ENCODE measurements around the gene OBSCN.

Gene OBSCN

DNA sequence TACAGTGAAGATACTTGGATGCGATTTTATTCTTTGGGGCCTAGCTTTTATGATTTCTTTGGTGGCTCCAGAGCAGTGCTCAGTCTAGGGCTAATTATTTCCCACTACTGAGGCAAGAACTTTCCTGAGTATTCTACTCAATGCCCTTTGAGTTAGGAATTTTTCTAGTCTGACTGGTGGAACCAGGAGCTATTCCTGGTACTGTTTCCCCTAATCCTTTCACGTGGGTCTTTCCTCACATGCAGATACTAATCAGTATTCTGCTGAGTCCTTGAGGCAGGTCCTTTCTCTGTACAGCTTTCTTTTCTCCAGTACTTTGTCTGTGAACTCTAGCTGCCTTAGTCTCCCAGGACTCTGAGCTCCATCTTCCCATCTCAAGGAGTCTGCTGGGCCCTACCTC lies 122.0 kb downstream of the OBSCN start:
- DNase-seq = no peak

DNA sequence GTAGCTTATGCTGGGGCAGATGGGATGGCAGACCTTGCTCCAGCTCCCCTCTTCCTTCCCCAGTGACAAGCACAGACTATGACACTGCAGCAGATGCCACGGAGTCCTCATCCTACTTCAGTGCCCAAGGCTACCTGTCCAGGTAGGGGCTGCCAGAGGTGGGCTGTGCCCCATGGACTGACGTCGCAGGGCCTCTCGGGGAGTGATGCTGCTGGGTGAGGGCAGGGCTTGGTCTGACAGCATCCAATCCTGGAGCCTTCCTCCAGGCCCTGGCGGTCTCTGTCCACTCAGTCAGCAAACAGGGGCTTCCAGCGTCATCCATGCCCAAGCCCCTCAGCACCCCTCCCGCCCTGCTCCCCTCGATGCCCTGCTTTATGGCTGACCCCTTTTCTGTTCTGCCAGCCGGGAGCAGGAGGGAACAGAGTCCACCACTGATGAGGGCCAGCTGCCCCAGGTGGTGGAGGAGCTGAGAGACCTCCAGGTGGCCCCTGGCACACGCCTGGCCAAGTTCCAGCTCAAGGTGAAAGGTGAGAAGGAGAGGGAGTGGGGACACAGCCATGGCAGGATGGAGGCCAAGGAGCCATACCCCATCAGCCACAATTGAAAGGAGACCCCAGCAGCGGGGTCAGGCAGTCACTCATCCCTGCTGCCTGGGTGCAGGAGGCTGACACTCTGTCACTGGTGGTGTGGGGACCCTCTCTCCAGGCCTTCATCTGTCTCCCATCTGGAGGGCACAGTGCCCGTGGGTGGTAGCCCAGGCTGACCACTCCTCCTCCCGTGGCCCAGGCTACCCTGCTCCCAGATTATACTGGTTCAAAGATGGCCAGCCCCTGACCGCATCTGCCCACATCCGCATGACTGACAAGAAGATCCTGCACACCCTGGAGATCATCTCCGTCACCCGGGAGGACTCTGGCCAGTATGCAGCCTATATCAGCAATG lies 125.2 kb downstream of the OBSCN start:
- DNase-seq = peak; percentile 26

DNA sequence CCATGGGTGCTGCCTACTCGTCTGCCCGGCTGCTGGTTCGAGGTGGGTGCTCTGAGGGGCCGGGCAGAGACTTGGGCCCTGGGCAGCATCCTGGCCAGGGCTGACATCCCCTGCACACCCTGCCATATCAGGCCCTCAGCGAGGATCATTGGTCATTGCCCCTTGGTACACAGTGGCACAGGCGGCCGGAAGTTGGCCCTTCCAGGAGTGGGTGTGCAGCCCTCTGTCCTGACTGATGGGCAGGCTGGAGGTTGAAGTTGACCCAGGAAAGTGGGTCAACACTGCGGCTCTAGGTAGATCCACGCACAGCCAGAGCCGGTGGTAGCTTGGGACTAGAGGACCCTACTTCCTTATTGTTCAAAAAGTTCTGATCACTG lies 125.9 kb downstream of the OBSCN start:
- DNase-seq = no peak

DNA sequence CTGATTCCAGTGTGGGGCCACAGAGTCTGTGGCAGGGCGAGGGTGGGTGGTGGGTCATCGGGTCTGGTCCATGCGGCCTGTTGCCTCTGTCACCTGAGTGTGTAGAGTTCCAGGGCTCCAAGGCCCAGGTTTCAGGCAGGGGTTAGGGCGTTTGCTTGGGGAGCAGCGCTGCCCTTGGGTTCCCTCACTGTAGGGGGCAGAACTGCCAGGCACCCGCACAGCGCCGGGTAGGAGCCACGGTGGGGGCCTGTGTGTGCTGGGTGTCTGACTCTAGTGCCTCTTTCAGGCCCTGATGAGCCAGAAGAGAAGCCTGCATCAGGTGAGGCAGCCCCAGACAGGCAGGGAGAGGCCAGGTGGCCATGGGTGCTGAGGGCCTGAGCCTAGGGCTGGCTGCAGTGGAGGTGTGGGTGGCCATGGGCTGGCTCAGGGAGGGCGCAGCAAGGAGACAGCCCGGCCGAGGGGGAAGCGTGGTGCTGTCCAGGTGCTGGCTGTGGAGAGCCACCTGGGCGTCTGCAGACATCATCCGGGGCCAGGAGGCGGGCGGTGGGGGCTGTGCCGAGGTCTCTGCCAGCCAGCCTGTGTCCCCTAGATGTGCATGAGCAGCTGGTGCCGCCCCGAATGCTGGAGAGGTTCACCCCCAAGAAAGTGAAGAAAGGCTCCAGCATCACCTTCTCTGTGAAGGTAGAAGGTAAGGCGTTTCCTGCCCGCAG lies 126.5 kb downstream of the OBSCN start:
- peak; percentile 7 for DNase-seq

DNA sequence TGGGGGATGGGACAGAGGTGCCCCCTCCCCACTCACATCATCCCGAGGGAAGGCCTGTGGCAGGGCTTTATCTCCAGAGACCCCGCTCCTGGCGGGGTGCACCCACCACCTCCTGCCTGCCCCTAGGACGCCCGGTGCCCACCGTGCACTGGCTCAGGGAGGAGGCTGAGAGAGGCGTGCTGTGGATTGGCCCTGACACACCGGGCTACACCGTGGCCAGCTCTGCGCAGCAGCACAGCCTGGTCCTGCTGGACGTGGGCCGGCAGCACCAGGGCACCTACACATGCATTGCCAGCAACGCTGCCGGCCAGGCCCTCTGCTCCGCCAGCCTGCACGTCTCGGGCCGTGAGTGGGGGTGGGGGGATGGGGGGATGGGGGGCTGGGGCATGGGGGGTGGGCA lies 127.1 kb downstream of the OBSCN start:
- DNase-seq = peak; percentile 13

DNA sequence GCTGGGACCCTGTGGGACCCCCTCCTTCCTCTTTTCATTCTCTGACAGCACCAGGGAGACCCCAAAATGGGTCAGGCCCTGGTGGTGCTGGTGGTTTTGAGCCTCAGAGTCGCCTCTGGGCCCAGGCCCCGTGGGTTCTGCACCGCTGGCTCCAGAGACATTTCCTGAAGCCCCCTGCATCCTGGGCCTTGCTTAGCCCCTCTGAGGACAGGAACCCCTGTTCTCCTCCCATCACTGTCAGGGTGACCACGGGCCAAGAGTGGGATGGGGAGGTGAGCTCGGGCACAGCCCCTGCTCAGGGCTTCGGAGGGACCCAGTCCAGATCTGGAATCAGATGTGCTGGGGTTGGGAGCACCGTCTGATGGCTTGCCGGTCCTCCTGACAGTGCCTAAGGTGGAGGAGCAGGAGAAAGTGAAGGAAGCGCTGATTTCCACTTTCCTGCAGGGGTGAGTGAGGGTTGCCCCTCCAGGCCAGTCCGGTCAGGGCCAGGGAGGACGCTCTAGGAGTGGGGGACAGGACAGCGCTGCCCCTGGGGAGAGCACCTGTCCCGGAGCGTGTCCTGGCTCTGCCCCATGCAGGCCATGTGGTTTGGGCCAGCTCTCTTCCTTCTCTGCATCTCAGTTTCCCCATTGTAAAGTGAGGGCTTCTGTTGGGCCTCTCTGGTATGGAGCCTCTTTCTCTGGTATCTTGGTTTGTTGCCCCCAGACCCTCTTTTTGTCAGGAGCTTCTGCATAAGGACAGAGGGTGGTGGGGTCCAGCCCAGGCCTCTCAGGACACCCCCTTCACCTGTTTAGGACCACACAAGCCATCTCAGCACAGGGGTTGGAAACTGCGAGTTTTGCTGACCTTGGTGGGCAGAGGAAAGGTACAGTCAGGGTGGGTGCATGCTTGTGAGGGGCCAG lies 127.8 kb downstream of the OBSCN start:
- peak; percentile 17 for DNase-seq

DNA sequence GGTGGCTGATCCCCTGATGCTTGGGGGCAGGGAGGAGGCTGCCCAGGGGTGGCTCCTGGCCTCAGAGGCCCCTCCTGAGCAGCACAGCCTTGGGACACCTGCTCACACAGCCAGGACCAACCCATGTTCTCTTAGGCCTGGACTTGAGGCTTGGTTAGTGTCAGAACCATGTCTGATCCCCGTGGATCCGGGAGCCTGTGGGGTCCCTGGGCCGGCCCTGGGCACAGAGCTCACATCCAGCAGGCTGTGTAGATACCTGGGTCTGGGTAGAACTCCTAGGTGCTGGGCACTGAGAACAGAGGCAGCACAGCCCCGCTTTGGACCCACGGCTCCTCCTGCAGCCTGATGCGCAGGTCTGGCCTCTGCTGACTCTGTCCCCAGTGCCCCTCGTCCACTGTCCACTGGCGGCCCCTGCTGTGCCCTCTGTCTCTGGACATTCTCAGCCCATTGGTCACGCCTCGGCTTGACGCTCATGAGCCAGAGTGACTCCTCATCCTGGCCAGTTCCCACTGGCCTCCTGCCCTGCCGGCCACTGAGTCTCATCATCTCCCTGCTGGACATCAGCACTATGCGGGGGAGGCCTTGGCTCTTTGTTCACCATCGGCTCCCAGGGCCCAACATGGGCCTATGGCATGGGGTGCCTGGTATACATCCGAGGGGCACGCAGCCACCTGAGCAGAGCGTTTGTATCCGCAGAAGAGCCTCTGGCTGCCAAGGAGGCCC lies 128.6 kb downstream of the OBSCN start:
- peak; percentile 19 for DNase-seq

DNA sequence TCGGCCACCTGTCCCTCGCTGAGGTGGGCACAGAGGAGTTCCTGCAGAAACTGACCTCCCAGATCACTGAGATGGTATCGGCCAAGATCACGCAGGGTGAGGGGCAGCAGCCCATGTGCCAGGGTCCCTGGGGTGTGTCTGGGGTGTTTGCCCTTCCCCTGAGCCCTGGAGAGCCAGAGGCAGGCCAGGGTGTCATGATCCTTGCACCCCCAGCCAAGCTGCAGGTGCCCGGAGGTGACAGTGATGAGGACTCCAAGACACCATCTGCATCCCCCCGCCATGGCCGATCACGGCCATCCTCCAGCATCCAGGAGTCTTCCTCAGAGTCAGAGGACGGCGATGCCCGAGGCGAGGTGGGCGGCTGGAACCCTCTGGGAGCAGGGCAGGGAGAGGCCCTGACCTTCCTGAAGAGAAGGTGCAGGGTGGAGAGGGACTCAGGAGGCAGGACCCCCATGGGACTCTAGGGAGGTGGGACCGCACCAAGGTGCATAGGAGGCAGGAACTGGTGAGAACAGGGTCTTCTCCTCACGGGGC lies 129.3 kb downstream of the OBSCN start:
- DNase-seq = peak; percentile 26

DNA sequence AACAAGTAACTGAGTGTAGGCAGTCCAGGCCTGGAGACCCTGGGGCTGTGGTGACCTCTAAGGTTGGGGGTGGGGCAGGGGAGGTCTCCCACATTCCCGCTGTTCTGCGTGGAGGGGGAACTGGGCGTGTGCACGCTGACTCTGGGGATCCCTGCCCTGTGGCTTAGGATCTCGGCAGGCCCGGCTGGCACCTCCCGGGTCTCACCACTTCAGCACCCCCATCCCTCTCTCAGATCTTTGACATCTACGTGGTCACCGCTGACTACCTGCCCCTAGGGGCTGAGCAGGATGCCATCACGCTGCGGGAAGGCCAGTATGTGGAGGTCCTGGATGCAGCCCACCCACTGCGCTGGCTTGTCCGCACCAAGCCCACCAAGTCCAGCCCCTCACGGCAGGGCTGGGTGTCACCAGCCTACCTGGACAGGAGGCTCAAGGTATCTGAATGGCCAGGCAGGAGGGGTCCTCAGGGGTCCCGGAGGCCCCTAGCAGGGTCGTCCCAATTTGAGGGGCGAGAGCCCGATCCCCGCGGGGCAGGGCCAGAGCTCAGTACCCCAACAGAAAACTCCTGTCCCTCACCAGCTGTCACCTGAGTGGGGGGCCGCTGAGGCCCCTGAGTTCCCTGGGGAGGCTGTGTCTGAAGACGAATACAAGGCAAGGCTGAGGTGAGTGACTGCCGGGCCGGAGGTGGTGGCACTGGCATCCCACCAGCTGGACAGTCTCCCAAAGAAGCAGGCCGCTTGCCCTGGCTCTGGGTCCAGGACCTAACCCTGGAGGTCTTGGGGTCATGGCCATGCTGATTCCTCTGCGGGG lies 130.1 kb downstream of the OBSCN start:
- peak; percentile 18 for DNase-seq

DNA sequence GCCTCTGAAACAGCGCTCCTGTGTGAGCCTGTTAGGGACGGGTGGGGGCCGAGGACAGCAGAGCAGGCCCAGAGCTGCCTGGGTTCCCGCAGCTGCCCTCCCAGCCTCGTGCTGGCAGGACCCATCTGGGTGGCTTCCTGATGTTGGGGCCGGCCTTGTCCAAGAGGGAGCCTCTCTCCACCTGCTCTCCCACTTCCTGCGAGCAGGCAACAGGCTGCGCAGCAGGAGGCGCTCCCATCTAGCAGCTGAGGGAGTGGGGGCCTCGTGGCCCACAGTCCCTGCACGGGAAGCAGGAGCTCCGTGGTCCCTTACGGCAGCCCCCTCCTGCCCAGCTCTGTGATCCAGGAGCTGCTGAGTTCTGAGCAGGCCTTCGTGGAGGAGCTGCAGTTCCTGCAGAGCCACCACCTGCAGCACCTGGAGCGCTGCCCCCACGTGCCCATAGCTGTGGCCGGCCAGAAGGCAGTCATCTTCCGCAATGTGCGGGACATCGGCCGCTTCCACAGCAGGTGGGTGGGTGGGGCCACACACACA lies 130.7 kb downstream of the OBSCN start:
- DNase-seq = peak; percentile 20

DNA sequence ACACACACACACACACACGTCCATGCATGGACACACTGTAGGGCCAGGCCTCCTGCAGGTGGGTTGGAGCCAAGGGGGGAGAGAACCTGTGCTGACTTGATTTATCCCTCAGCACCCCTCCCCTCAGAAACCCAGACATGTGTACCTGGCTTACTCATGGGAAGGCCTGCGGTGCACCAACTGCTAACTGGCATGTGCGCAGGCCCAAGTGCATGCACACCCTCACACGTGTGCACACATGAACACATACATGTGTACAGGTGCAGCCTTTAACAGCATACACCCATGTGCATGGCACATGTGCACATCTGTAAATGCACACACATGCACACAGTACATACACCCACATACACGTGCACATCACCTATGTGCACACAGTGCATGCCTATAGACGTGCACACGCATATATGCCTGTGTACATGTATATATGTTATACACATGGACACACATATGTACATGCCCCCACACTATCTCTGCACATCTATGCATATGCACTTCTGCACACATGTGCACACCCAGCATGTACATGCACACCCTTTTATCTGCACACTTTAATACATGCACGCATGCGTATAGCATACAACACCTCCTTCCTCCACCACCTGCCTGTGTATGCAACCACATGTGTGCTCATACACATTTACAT lies 131.3 kb downstream of the OBSCN start:
- peak; percentile 18 for DNase-seq

DNA sequence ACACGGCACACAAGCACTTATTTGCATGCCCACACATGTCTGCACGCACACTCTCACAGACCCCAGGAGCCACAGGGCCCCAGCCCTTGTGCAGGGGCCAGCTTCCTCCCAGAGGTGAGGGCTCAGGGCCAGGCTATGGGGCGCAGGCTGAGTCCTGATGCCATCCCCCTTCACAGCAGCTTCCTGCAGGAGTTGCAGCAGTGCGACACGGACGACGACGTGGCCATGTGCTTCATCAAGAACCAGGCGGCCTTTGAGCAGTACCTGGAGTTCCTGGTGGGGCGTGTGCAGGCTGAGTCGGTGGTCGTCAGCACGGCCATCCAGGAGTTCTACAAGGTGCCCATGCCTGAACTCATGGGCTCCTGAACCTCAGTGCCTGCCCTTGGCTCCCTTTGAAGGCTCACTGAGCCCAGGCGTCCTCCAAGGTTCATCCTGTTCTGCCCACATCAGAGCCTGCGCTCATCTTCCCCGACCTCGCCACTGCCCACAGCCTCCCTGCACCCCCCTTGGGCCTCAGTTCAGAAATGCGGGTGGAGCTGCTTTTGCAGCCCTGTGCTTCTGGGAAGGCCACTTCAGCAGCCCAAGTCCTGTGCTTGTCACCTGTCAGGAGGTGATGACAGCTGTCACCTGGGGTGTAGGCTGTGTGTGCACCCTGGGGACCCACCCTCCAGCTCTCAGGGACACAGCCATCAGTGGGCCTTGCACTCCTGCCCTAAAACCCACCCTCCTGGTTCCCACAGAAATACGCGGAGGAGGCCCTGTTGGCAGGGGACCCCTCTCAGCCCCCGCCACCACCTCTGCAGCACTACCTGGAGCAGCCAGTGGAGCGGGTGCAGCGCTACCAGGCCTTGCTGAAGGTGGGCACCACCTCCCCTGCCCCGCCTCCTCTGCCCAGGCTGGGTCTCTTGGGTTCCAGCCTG lies 132.2 kb downstream of the OBSCN start:
- DNase-seq = peak; percentile 26

DNA sequence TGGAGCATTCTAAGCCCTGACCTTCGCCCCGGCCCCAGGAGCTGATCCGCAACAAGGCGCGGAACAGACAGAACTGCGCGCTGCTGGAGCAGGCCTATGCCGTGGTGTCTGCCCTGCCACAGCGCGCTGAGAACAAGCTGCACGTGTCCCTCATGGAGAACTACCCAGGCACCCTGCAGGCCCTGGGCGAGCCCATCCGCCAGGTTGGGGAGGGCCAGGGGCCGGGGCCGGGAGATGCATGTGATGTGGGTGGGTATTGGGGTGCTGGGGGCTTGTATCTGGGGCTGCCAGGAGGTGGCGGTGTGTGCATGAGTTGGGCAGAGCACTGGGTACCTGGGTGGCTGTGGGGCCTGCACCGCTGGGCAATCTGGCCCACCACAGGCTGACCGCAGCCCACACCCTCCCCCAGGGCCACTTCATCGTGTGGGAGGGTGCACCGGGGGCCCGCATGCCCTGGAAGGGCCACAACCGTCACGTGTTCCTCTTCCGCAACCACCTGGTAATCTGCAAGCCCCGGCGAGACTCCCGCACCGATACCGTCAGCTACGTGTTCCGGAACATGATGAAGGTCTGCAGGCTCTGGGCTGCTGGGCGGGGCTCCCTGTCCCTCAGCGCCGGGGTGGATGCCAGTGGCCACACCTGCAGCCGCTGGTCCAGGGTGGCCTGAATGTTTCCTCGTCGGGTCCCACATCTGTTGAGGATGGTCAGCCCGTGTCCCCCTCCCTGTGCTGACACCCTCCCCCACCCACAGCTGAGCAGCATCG lies 133.0 kb downstream of the OBSCN start:
- DNase-seq = peak; percentile 29

DNA sequence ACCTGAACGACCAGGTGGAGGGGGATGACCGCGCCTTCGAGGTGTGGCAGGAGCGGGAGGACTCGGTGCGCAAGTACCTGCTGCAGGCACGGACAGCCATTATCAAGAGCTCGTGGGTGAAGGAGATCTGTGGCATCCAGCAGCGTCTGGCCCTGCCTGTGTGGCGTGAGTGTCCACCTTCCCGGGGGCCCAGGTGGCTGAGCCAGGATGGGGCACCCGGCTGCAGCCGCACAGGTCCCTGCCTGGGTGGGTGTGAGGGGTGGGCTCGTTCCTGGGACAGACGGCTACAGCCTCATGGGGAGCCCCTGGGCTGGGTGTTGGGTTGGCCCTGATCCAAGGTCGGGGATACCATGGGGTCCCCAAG lies 133.6 kb downstream of the OBSCN start:
- DNase-seq = peak; percentile 25

DNA sequence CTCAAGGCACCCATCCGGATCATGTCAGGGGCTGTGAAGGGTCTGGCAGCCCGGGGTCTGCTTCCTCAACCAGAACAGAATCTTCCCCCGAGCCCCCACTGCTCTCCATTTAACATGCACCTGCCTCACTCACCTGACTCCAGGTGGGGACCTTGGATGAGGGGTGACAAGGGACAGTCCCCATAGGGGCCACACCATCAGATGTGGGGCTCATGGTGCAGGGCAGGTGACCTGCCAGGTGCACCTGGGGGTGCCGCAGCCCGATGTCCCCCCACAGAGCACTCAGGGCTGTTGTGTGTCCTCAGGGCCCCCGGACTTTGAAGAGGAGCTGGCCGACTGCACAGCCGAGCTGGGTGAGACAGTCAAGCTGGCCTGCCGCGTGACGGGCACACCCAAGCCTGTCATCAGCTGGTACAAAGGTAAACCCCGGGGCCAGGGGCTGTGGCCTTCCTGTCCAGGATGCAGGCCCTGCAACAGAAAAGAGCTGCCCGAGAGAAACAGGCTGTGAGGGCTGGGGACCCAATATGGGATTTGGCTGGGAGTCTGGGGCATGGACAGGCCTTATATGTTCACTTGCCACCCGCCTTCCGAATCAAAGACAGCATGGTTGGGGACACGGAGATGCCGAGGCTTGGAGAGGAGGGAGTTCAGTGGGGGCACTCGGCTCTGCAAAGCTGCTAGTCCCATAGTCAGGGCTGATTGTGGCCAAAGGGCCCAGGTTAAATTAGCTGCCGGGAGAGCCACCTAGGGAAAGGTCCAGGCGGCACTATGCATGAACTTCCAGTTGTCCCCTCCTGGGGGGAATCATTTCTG lies 134.2 kb downstream of the OBSCN start:
- DNase-seq = peak; percentile 19

DNA sequence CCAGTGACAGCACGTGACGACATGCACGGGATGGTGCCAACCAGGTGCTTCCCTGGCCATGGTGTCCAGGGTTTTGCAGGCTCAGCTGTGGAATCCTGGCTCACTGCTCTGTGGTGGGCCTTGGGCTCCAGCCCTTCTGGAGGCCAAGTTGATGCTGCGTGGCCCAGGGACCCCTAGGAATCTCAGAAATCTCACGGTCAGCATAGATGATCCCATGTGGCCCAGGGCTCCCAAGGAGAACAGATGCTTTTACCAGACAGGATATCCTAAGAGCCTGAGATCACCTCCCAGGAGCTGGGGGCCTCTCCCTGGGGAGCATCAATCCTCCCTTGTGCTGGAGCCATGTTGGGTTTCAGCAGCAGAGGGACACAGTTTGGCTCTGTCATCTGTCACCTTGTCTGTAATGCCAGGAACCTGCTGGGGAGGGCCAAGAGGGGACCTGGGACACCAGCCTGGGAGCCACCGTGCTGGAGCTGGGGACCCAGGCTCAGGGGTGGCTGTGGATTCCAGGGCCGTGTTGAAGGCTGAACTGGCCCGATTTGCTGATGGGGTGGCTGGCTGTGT lies 134.9 kb downstream of the OBSCN start:
- DNase-seq = peak; percentile 19

DNA sequence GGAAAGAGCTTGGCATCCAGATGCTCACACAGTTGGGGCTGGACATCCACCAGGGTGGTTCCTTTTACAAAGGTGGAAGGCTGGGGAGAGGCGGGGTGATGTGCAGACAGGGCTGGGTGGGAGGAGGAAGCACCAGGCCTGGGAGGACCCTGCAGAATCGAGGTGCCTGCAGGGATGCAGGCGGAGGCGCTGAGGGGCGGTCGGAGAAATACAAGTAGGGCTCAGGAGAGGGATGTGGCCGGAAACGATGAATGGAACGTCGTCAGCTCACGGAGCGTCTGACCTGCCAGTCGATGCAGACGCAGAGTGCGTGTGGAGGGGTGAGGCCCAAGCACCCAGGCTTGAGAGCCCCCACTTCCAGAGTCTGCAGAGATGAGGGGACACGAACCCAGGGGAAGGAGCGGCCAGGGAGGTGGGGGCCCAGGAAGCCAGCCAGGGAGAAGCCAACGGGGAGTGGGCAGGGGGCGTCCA lies 135.4 kb downstream of the OBSCN start:
- peak; percentile 6 for DNase-seq
